K562 (cell line): ENCODE data around the gene APEX1. TPM values are rescaled to one million over a fixed set of nuclear protein-coding genes. Genes with fewer than 3 reads are reported as not detected.

ENCODE experiments used
- CBX5 ChIP-seq: IDR thresholded peaks from 2 replicates; pipeline ENCODE4 v1.6.1; 2014; ENCODE audit warnings: low read depth, borderline replicate concordance
- CHD2 ChIP-seq: IDR thresholded peaks from 2 replicates; pipeline ENCODE4 v1.6.1; 2011; ENCODE audit warnings: low read depth, low read length
- CREB1 ChIP-seq, 2 experiments: sonication (generic) in 1 of 2; formaldehyde crosslinking in 1 of 2; IDR thresholded peaks; 2 replicates each; pipeline versions ENCODE4 v1.6.1 to v1.8.0; 2012 to 2022; ENCODE audit warnings: inconsistent platforms in 1 of 2, mild to moderate bottlenecking in 1 of 2, missing genetic modification reagents in 1 of 2, moderate library complexity in 1 of 2
- EGR1 ChIP-seq: fragments of 450-650 bp; conservative IDR thresholded peaks from 2 replicates; pipeline ENCODE4 v1.6.1; 2017; ENCODE audit warnings: mild to moderate bottlenecking
- ELF1 ChIP-seq: fragments of 200-800 bp; sonication (Bioruptor generic); IDR thresholded peaks from 2 replicates; pipeline ENCODE4 v1.6.1; 2016; ENCODE audit warnings: missing genetic modification characterization, missing compliant biosample characterization
- ETV1 ChIP-seq: fragments of 450-650 bp; conservative IDR thresholded peaks from 2 replicates; pipeline ENCODE4 v1.6.1; 2016; ENCODE audit warnings: missing genetic modification characterization, control low read depth, low read depth, missing compliant biosample characterization
- FOXA3 ChIP-seq, 2 experiments: fragments of 450-650 bp in 1 of 2; sonication (generic) in 1 of 2; formaldehyde crosslinking; IDR thresholded peaks in 1 of 2; conservative IDR thresholded peaks in 1 of 2; 2 replicates each; pipeline versions ENCODE4 v1.4.0 to v1.8.0; 2020 to 2022; ENCODE audit warnings: mild to moderate bottlenecking in 2 of 2, missing genetic modification reagents in 1 of 2
- JUNB ChIP-seq: fragments of 450-650 bp; formaldehyde crosslinking; conservative IDR thresholded peaks from 2 replicates; pipeline ENCODE4 v1.4.0; 2020; ENCODE audit warnings: mild to moderate bottlenecking
- KLF16 ChIP-seq: IDR thresholded peaks from 2 replicates; pipeline ENCODE4 v1.6.1; 2016; ENCODE audit warnings: antibody characterized with exemption
- MAFG ChIP-seq: fragments of 450-650 bp; conservative IDR thresholded peaks from 2 replicates; pipeline ENCODE4 v1.6.1; 2016; ENCODE audit warnings: missing genetic modification characterization, missing compliant biosample characterization
- NR2C1 ChIP-seq, 2 experiments: fragments of 450-650 bp; IDR thresholded peaks; 2 replicates each; pipeline ENCODE4 v1.6.1; 2017; ENCODE audit warnings: mild to moderate bottlenecking in 2 of 2, antibody characterized with exemption in 1 of 2, inconsistent platforms in 1 of 2, missing compliant biosample characterization in 1 of 2, missing genetic modification characterization in 1 of 2
- POLR2H ChIP-seq: IDR thresholded peaks from 2 replicates; pipeline ENCODE4 v1.6.1; 2016; ENCODE audit warnings: missing genetic modification characterization, low read depth, mild to moderate bottlenecking, control low read depth, missing compliant biosample characterization, moderate library complexity
- SMARCE1 ChIP-seq: fragments of 450-650 bp; IDR thresholded peaks from 2 replicates; pipeline ENCODE4 v1.7.1; 2016; ENCODE audit warnings: mild to moderate bottlenecking
- SREBF2 ChIP-seq: sonication (generic); formaldehyde crosslinking; IDR thresholded peaks from 2 replicates; pipeline ENCODE4 v1.4.0; 2020; ENCODE audit warnings: mild to moderate bottlenecking, missing genetic modification reagents
- TBP ChIP-seq: optimal IDR thresholded peaks from 2 replicates; pipeline ENCODE3; 2011; ENCODE audit warnings: low read depth, low read length, improper control_type of control experiment
- ZNF274 ChIP-seq: IDR thresholded peaks from 2 replicates; pipeline ENCODE4 v1.6.1; 2011; ENCODE audit warnings: low read depth, mild to moderate bottlenecking, low read length, moderate library complexity, borderline replicate concordance
- ZNF280B ChIP-seq: fragments of 250-450 bp; sonication (Bioruptor Pico); IDR thresholded peaks from 2 replicates; pipeline ENCODE4 v1.5.1; 2021; ENCODE audit warnings: mild to moderate bottlenecking
- ZNF589 ChIP-seq: fragments of 200-800 bp; sonication (Bioruptor generic); IDR thresholded peaks from 2 replicates; pipeline ENCODE4 v1.6.1; 2016; ENCODE audit warnings: low read depth, missing genetic modification characterization, missing compliant biosample characterization
- ZNF699 ChIP-seq: fragments of 250-450 bp; sonication (Bioruptor Pico); IDR thresholded peaks from 2 replicates; pipeline ENCODE4 v1.8.0; 2021; ENCODE audit warnings: mild to moderate bottlenecking, moderate library complexity; ENCODE audit not compliant: insufficient replicate concordance
- ZNF766 ChIP-seq: fragments of 200-800 bp; sonication (Bioruptor generic); conservative IDR thresholded peaks from 2 replicates; pipeline ENCODE4 v1.6.1; 2016; ENCODE audit warnings: missing genetic modification characterization, missing compliant biosample characterization
- polyA plus RNA-seq, 8 experiments: library from polyadenylated mRNA; depleted of rRNA in 4 of 8; stranded (reverse) in 5 of 8; unstranded in 3 of 8; fragments of >200 nt; fragmentation: Nextera tagmentation in 2 of 8; fragmentation: Illumina TruSeq in 1 of 8; extraction: Ambion mirVana in 2 of 8; extraction: Trizol in 1 of 8; gene quantifications; 2 replicates each; pipeline versions ENCODE4 v1.2.1 to v1.2.3, GENCODE V29; 2011 to 2014; ENCODE audit warnings: inconsistent platforms in 1 of 8, missing spikeins in 1 of 8
- total RNA-seq, 7 experiments: library from RNA; depleted of rRNA in 6 of 7; stranded (reverse); fragments of >200 nt in 6 of 7; fragmentation: Illumina TruSeq in 2 of 7; extraction: Trizol in 2 of 7; gene quantifications; 2 replicates each; pipeline versions ENCODE4 v1.2.1 to v1.2.3, GENCODE V29; 2011 to 2021; ENCODE audit warnings: low replicate concordance in 1 of 7
- TF ChIP-seq, protein P1 (sequence below): IDR thresholded peaks from 2 replicates; pipeline ENCODE4 v1.6.1; 2011; ENCODE audit not compliant: insufficient read length; ENCODE audit errors: extremely low read depth
- TF ChIP-seq, protein P2 (sequence below), 3 experiments: fragments of 200-800 bp in 1 of 3; fragments of 250-450 bp in 1 of 3; fragments of 450-650 bp in 1 of 3; sonication (Bioruptor Pico) in 1 of 3; sonication (Bioruptor generic) in 1 of 3; formaldehyde crosslinking in 1 of 3; IDR thresholded peaks; 2 replicates each; pipeline versions ENCODE4 v1.6.1 to v1.8.0; 2016 to 2022; ENCODE audit warnings: mild to moderate bottlenecking in 2 of 3, missing genetic modification characterization in 2 of 3, missing compliant biosample characterization in 1 of 3, moderate library complexity in 1 of 3

Gene APEX1
- total and polyA plus RNA-seq, 9 of the 15 experiments (the other 6 are each of a cell fraction or from before 2014, with no cell fraction given) = 50.2 to 274 (median 158) TPM

- TF ChIP-seq, protein P1, sequence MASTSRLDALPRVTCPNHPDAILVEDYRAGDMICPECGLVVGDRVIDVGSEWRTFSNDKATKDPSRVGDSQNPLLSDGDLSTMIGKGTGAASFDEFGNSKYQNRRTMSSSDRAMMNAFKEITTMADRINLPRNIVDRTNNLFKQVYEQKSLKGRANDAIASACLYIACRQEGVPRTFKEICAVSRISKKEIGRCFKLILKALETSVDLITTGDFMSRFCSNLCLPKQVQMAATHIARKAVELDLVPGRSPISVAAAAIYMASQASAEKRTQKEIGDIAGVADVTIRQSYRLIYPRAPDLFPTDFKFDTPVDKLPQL = no peak
- TF ChIP-seq ZNF766 (peak; percentile 53), JUNB (no peak), TBP (peak; percentile 88), CREB1 (IDR thresholded peaks at IDR 0.05) (peak; percentile 74), CREB1 (CRISPR knock-in tag; IDR thresholded peaks at IDR 0.05) (peak; percentile 87), POLR2H (tag) (peak; percentile 94), CBX5 (no peak), ZNF699 (CRISPR knock-in tag) (no peak), ZNF280B (CRISPR knock-in tag) (no peak), MAFG (peak; percentile 66), ZNF274 (no peak), ETV1 (tag) (no peak; the same call in 1 of the 2 replicates), NR2C1 (IDR thresholded peaks at IDR 0.05) (peak; percentile 71; the same call in 1 of the 2 replicates), NR2C1 (tag; IDR thresholded peaks at IDR 0.05) (no peak), ZNF589 (CRISPR knock-in tag) (peak; percentile 87), EGR1 (no peak), SMARCE1 (no peak), CHD2 (peak; percentile 70), KLF16 (no peak), FOXA3 (CRISPR knock-in tag; conservative IDR thresholded peaks at IDR 0.05 in 1 of 2, IDR thresholded peaks at IDR 0.05 in 1 of 2) (no peak), ELF1 (peak; percentile 69), SREBF2 (CRISPR knock-in tag) (no peak)
- TF ChIP-seq, protein P2, sequence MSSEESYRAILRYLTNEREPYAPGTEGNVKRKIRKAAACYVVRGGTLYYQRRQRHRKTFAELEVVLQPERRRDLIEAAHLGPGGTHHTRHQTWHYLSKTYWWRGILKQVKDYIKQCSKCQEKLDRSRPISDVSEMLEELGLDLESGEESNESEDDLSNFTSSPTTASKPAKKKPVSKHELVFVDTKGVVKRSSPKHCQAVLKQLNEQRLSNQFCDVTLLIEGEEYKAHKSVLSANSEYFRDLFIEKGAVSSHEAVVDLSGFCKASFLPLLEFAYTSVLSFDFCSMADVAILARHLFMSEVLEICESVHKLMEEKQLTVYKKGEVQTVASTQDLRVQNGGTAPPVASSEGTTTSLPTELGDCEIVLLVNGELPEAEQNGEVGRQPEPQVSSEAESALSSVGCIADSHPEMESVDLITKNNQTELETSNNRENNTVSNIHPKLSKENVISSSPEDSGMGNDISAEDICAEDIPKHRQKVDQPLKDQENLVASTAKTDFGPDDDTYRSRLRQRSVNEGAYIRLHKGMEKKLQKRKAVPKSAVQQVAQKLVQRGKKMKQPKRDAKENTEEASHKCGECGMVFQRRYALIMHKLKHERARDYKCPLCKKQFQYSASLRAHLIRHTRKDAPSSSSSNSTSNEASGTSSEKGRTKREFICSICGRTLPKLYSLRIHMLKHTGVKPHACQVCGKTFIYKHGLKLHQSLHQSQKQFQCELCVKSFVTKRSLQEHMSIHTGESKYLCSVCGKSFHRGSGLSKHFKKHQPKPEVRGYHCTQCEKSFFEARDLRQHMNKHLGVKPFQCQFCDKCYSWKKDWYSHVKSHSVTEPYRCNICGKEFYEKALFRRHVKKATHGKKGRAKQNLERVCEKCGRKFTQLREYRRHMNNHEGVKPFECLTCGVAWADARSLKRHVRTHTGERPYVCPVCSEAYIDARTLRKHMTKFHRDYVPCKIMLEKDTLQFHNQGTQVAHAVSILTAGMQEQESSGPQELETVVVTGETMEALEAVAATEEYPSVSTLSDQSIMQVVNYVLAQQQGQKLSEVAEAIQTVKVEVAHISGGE (CRISPR knock-in tag; IDR thresholded peaks at IDR 0.05) = peak in 1 of 3 experiments; percentile 69; a peak in 2 of 6 replicates
These were observed 6.5 kb downstream of the APEX1 start, which contains the start of gene PIP4P1 (continued) for GRCh38 chr14:20461225-20462141.
